SU-DHL-6 (cell line): ENCODE measurements around the gene SENP6.

ENCODE experiments used
- CTCF ChIP-seq: fragments of 200-600 bp; sonication (generic); IDR thresholded peaks from one replicate; pipeline ENCODE4 v1.5.1; 2017; ENCODE audit warnings: antibody characterized with exemption, mild to moderate bottlenecking, low read length, moderate library complexity; ENCODE audit not compliant: insufficient read depth, poor library complexity, severe bottlenecking
- EZH2phosphoT487 ChIP-seq: fragments of 200-600 bp; sonication (generic), shearing (Covaris generic); conservative IDR thresholded peaks from 2 replicates; pipeline ENCODE4 v1.6.1; 2018; ENCODE audit warnings: mild to moderate bottlenecking, antibody characterized with exemption, low read length, moderate library complexity, mixed read lengths

- TF ChIP-seq CTCF (no peak), EZH2phosphoT487 (no peak)
Observed at GRCh38 chr6:75760320-75760719, 158.6 kb downstream of the SENP6 start.
